DMS53 (cell line): Measurements from ENCODE around the gene NIF3L1.
"Not testable (repeated sequence)": the region's sequence is repeated elsewhere in the genome, so short reads cannot be mapped to it uniquely, and the experiment has no call there.

ENCODE experiments used
- DNase-seq: peaks from one replicate; lab custom pipeline; 2025; lab: John Stamatoyannopoulos, UW

Gene NIF3L1

DNA sequence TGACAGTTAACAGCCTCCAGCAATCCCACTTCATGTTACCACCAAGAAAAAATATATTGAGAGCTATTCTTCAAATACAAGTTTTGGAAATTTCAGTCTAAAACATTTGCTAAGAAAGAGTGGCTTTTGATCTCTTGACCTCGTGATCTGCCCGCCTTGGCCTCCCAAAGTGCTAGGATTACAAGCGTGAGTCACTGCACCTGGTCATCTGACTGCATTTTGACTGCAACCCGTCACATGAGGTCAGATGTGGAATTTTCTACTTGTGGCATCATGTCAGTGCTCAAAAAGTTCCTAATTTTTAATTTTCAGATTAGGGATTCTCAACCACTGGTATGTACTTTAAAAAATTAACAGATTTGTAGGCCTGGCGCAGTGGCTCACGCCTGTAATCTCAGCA is 15.6 kb upstream of the NIF3L1 start:
- no peak for DNase-seq

DNA sequence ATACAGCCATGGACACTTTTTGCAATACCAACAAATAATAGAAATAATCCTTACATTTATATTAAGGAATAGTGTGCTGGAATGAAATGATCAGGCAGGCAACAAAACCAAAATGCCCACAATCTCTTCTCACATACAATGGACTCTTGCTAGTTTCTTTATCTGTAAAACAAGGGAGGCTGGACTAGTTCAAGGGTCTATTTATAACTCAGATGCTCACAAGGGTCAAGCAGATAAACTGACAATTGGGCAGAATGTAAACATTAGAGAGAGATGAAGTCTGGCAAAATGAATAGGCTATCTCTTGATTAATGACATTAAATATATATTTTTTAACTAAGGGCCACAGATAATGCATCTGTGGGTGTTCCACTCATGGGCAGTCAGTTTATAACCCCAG is 11.7 kb upstream of the NIF3L1 start:
- no peak for DNase-seq

- DNase-seq = no peak
Measured at GRCh38 chr2:200878289-200878880, 10.8 kb upstream of the NIF3L1 start.

DNA sequence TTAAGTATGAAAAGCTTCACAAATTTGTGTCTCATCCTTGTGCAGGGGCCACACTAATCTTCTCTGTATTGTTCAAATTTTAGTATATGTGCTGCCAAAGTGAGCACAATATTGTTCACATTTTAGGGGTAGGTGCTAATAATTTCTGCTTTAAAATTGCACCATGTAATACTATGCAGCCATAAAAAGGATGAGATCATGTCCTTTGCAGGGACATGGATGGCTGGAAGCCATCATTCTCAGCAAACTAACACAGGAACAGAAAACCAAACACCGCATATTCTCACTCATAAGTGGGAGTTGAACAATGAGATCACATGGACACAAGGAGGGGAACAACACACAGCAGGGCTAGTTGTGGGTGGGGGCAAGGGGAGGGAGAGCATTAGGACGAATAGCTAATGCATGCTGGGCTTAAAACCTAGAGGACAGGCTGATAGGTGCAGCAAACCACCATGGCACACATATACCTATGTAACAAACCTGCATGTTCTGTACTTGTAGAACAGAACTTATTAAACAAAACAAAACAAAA is 7.4 kb upstream of the NIF3L1 start:
- not testable (repeated sequence) for DNase-seq

- DNase-seq = no peak
Measured at GRCh38 chr2:200899482-200899881, 10.3 kb downstream of the NIF3L1 start.

GRCh38 chr2:200901459-200902072 is 12.4 kb downstream of the NIF3L1 start:
- peak; percentile 95 for DNase-seq

DNA sequence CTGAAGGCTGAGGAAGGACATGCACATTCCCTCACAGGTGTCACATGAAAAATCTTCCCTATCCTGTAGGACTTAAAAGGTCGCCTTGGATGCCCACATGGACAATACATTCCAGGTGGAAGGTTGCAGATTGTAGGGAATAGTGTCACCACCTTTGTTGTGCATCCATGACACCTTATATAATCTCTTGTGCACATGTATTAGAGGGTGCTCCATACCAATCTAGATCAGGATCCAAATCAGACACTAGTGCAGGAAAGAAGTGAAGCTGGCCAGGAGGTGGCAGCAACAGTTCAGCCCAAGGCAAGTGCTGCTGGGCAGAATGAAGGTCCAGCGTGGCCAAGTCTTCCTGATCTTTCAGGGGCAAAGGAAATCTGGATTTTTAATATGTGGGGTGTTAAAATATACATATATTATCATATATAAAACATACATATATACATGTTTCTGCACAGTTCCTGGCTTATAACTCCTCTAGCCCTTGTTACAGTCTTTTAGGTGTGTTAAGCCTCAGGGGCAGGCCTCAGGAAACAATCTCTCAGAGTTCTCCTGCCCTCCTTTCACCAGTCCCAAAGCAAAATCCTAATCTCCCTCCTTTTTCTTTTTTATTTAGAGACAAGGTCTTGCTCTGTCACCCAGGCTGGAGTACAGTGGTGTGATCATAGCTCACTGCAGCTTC is 16.6 kb downstream of the NIF3L1 start:
- peak; percentile 87 for DNase-seq

- DNase-seq = no peak
Measured at GRCh38 chr2:200909958-200910357, 20.8 kb downstream of the NIF3L1 start.

GRCh38 chr2:200913654-200914053 is 24.5 kb downstream of the NIF3L1 start:
- DNase-seq = no peak

GRCh38 chr2:200922439-200922838 is 33.3 kb downstream of the NIF3L1 start:
- no peak for DNase-seq

DNA sequence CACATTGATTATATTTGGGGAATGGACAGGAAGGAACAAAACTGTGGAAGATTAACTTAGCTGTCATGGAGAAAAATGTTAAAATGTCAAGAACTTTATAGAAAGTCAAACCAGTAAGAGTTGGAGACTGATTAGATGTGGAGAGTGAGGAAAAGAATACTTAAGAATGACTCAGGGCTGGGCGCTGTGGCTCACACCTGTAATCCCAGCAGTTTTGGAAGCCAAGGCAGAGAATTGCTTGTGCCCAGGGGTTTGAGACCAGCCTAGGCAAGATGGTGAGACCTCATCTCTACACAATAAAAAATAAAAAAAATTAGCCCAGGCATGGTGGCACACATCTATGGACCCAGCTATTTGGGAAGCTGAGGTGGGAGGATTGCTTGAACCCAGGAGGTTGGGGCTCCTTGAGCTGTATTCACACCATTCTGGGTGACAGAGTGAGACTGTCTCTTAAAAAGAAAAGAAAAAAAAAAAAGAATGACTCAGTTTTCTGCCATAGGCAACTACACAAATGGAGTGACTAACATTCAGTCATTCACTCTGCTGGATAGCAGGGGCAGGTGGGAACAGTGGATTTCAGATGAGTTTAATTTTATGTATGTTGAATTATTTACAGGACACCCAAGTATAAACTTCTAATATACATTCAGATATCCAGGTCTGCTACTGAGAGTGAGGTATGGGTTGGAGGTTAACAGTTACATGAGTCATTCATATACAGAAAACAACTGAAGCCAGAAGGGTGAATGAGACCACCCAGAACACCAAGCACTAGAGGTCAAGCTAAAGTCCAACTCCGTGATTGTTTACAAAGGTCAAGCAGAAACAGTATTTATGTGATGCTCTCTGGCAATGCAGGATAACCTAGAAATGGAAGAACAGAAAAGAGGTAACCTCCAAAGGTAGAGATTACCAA is 40.4 kb downstream of the NIF3L1 start:
- DNase-seq = no peak

DNA sequence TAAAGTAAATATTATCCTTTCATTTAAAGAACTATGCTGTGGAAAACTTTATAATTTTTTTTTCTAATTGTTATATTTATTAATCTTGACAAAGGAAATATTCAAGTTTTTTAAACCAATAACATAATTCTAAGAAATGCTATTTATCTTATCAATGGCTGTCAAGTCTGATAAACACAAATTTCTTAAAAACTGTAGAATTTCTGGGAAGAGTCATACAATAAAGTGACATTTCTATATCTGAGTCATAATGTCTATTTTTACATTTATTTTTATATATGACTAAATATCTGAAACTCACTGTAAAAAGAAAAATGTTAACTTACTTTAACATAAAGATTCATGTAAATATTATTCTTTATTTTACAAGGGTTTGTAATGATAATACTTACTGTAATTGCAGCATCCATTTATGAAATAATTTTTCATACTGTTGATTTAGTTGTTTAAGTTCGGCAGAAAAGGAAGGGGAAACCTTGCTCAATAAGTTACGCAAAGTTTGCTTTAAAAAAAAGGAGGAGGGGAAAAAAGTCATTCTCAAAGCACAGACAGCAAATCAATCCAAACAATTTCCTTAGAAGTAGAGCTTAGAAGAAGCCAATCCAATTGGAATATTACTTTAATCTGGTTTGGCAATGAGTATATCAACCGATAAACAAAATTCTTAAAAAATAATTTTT is 41.9 kb downstream of the NIF3L1 start:
- DNase-seq = no peak

GRCh38 chr2:200939832-200940231 is 50.7 kb downstream of the NIF3L1 start:
- no peak for DNase-seq

- DNase-seq = no peak
Measured at GRCh38 chr2:200943527-200944105, 54.4 kb downstream of the NIF3L1 start.

DNA sequence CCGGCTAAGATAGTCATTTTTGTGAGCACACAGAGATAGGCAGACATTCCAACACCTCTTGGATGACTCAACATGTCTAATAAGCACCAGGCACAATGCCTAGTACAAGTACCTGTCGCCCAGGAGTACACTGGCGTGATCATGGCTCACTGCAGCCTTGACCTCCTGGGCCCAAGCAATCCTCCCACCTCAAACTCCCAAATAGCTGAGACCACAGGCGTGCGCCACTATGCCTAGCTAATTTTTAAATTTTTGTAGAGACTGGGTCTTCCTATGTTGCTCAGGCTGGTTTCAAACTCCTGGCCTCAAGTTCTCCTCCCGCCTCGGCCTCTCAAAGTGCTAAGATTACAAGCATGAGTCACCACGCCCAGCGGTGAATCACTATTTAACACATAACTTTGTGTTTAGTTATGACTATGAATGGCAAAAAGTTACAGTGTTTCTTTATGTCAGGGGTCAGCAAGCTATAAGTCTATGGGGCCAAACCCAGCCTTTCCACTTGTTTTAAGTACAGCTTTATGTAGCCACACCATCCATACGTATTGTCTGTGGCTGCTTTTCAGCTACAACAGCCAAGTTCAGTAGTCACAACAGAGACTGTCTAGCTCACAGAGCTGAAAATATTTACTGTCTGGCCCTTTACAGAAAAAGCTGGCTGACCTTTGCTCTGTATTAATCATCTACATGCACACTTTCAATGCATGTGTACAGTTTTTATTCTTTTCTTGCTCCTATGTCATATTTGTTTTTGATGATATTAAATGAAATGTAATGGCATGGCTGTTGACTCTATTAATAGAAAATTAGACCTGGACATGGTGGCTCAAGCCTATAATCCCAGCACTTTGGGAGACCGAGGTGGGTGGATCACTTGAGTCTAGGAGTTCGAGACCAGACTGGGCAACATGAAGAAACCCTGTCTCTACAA is 55.6 kb downstream of the NIF3L1 start:
- peak; percentile 23 for DNase-seq

DNA sequence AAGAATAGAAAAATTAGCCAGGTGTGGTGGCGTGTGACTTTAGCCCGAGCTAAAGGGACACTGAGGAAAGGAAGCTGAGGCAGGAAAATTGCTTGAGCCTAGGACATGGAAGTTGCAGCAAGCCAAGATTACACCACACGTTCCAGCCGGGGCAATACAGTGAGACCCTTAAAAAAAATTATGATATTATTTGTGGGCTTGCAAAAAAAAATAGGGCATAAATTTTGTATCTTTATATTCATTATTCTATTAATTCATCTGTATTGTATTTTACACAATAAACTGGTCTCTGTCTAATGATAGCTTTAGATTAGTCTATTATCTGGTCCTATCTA is 56.2 kb downstream of the NIF3L1 start:
- DNase-seq = no peak

- DNase-seq = no peak
Measured at GRCh38 chr2:200950378-200950777, 61.2 kb downstream of the NIF3L1 start.
